GM12878 (cell line): ENCODE results near the gene PSMD13. TPM values are rescaled to one million over a fixed set of nuclear protein-coding genes. Genes with fewer than 3 reads are reported as not detected.
A peak's percentile ranks its signal among the peaks of the same experiment; 100 is the strongest.

Experiments
- ATAC-seq: fragments of 200-7000 bp; cut with Tn5 transposase; 3 replicates; pipeline ENCODE4 v1.9.1; 2020; ENCODE audit warnings: mild to moderate bottlenecking, moderate library complexity
- Bru-seq: library from RNA; stranded (reverse); fragments of 400-500 nt; gene quantifications from one replicate; lab custom pipeline; 2021; lab: Mats Ljungman, UMichigan
- BruChase-seq, 2 experiments: library from RNA; stranded (reverse); fragments of 400-500 nt; gene quantifications; one replicate each; lab custom pipeline; 2021; lab: Mats Ljungman, UMichigan
- BruUV-seq: library from RNA; stranded (reverse); fragments of 400-500 nt; replicated peaks from 2 replicates; lab custom pipeline; 2021; lab: Mats Ljungman, UMichigan
- CTCF ChIA-PET: fragments of 300-600 bp; sonication (Branson Sonifier 250); formaldehyde crosslinking; extraction: SDS; loops from one replicate; lab custom pipeline; 2021; ENCODE audit warnings: inconsistent platforms; lab: Yijun Ruan, JAX
- POLR2A ChIA-PET: fragments of 350-600 bp; formaldehyde crosslinking; extraction: SDS; loops from one replicate; lab custom pipeline; 2021; ENCODE audit warnings: inconsistent platforms; lab: Charles Lee
- RAD21 ChIA-PET: fragments of 300-600 bp; sonication (Branson Sonifier 250); formaldehyde crosslinking; loops from one replicate; lab custom pipeline; 2023; ENCODE audit warnings: antibody characterized with exemption; ENCODE audit not compliant: unreplicated experiment; lab: Charles Lee
- SMC1A ChIA-PET: fragments of 300-600 bp; sonication (Branson Sonifier 250); formaldehyde crosslinking; loops from one replicate; lab custom pipeline; 2023; ENCODE audit not compliant: unreplicated experiment, uncharacterized antibody; lab: Charles Lee
- DNase-seq: peaks from one replicate; pipeline ENCODE4 v3.0.0-alpha.2; 2011; ENCODE audit warnings: low read depth, low spot score
- FAIRE-seq: peaks from 3 replicates; lab custom pipeline; 2011; peaks lifted over from hg19 to GRCh38; lab: Jason Lieb, UNC
- H2AFZ ChIP-seq: 2 replicates; pipeline ENCODE4 v1.6.0; 2011; ENCODE audit warnings: low read depth, low read length, control low read depth; ENCODE audit not compliant: control insufficient read depth
- H3K27ac ChIP-seq: 2 replicates; pipeline ENCODE4 v1.5.1; 2011; ENCODE audit warnings: control low read depth; ENCODE audit not compliant: control insufficient read depth, insufficient read depth
- H3K27me3 ChIP-seq, 2 experiments: replicated peaks in 1 of 2; 2 replicates each; pipeline versions ENCODE4 v1.6.0 to v1.6.1; 2011; ENCODE audit warnings: low read length in 1 of 2; ENCODE audit not compliant: control insufficient read depth in 2 of 2, insufficient read depth in 2 of 2
- H3K36me3 ChIP-seq, 2 experiments: 2 replicates each; pipeline ENCODE4 v1.5.1; 2011; ENCODE audit warnings: low read length in 1 of 2; ENCODE audit not compliant: control insufficient read depth in 2 of 2, insufficient read depth in 2 of 2
- H3K4me1 ChIP-seq: 2 replicates; pipeline ENCODE4 v1.6.1; 2011; ENCODE audit warnings: mild to moderate bottlenecking, low read length, moderate library complexity, mixed read lengths; ENCODE audit not compliant: control insufficient read depth, insufficient read depth
- H3K4me2 ChIP-seq: 2 replicates; pipeline ENCODE4 v1.6.0; 2011; ENCODE audit warnings: control low read depth; ENCODE audit not compliant: control insufficient read depth, insufficient read depth
- H3K4me3 ChIP-seq: fragments of 200-600 bp; sonication (generic); 2 replicates; pipeline ENCODE4 v1.5.1; 2016
- H3K79me2 ChIP-seq: 2 replicates; pipeline ENCODE4 v1.6.0; 2011; ENCODE audit warnings: low read length; ENCODE audit not compliant: control insufficient read depth, insufficient read depth
- H3K9ac ChIP-seq: 2 replicates; pipeline ENCODE4 v1.8.0; 2011; ENCODE audit warnings: low read length, control low read depth, mixed read lengths; ENCODE audit not compliant: control insufficient read depth, insufficient read depth
- H3K9me3 ChIP-seq: replicated peaks from 3 replicates; pipeline ENCODE4 v1.5.1; 2011; ENCODE audit warnings: mild to moderate bottlenecking, low read length; ENCODE audit not compliant: control insufficient read depth, insufficient read depth
- H4K20me1 ChIP-seq: 2 replicates; pipeline ENCODE4 v1.6.0; 2011; ENCODE audit not compliant: control insufficient read depth, insufficient read depth
- CEBPB ChIP-seq, 2 experiments: fragments of 150-350 bp in 1 of 2; IDR thresholded peaks; 2 replicates each; pipeline ENCODE4 v1.6.1; 2012 to 2014; ENCODE audit warnings: low read depth in 2 of 2, low read length in 2 of 2, borderline replicate concordance in 1 of 2, inconsistent platforms in 1 of 2
- EGR1 ChIP-seq, 2 experiments: IDR thresholded peaks; 1 replicate in 1 of 2; 2 replicates in 1 of 2; pipeline ENCODE4 v1.6.1; 2011 to 2012; ENCODE audit warnings: low read depth in 2 of 2, low read length in 2 of 2, borderline replicate concordance in 1 of 2, mild to moderate bottlenecking in 1 of 2, moderate library complexity in 1 of 2
- EP300 ChIP-seq, 2 experiments: fragments of 150-350 bp in 1 of 2; IDR thresholded peaks; 2 replicates each; pipeline ENCODE4 v1.6.1; 2011 to 2012; ENCODE audit warnings: low read depth in 2 of 2, low read length in 2 of 2, borderline replicate concordance in 1 of 2, improper control_type of control experiment in 1 of 2, inconsistent platforms in 1 of 2; ENCODE audit not compliant: control insufficient read depth in 1 of 2
- JUNB ChIP-seq: IDR thresholded peaks from 2 replicates; pipeline ENCODE4 v1.6.1; 2016; ENCODE audit warnings: antibody characterized with exemption, mild to moderate bottlenecking
- NFIC ChIP-seq: IDR thresholded peaks from 2 replicates; pipeline ENCODE4 v1.6.1; 2012; ENCODE audit warnings: low read depth, mild to moderate bottlenecking, inconsistent platforms, low read length, moderate library complexity
- NRF1 ChIP-seq: conservative IDR thresholded peaks from 2 replicates; pipeline ENCODE4 v1.6.1; 2011; ENCODE audit warnings: mild to moderate bottlenecking, low read depth, low read length, improper control_type of control experiment
- POLR2A ChIP-seq: IDR thresholded peaks from 2 replicates; pipeline ENCODE4 v1.6.1; 2011; ENCODE audit warnings: low read depth, mild to moderate bottlenecking, low read length
- RFX5 ChIP-seq: IDR thresholded peaks from 2 replicates; pipeline ENCODE4 v1.6.1; 2011; ENCODE audit warnings: low read depth, low read length, improper control_type of control experiment
- SMAD5 ChIP-seq: IDR thresholded peaks from 2 replicates; pipeline ENCODE4 v1.6.1; 2016; ENCODE audit warnings: antibody characterized with exemption, low read depth
- WGBS: methylation state at CpG from one replicate; pipeline ENCODE4 v1.1.6; 2016; ENCODE audit warnings: low lambda C conversion rate; ENCODE audit not compliant: insufficient replicate concordance, insufficient coverage; ENCODE audit errors: missing lambda C conversion rate; 5-methylcytosine and 5-hydroxymethylcytosine counted together
- in situ Hi-C: fragments of 300-500 bp; cut with MboI; formaldehyde crosslinking; loops from 9 replicates; pipeline ENCODE4 v1.14.3; 2018; ENCODE audit warnings: mixed read lengths
- intact Hi-C: fragments of 100-400 bp; cut with micrococcal nuclease; formaldehyde crosslinking; loops from one replicate; pipeline ENCODE4 v1.14.2; 2022; ENCODE audit not compliant: unreplicated experiment
- long read RNA-seq, 2 experiments: library from polyadenylated mRNA; unstranded; transcript quantifications; one replicate each; pipeline ENCODE4 v2.0.0, GENCODE V29; 2019 to 2020
- polyA minus RNA-seq, 3 experiments: library from RNA; depleted of rRNA, polyadenylated mRNA; stranded (reverse); fragments of >200 nt; gene quantifications; 2 replicates each; pipeline ENCODE4 v1.2.3, GENCODE V29; 2011
- polyA plus RNA-seq, 11 experiments: library from polyadenylated mRNA; depleted of rRNA in 4 of 11; unstranded in 6 of 11; stranded (reverse) in 5 of 11; fragments of >200 nt; fragmentation: Nextera tagmentation in 4 of 11; fragmentation: Illumina TruSeq in 1 of 11; extraction: Ambion mirVana in 4 of 11; extraction: Trizol in 1 of 11; gene quantifications; 1 replicate in 1 of 11; 2 replicates in 10 of 11; pipeline versions ENCODE4 v1.2.1 to v1.2.3, GENCODE V29; 2011 to 2016; ENCODE audit warnings: inconsistent platforms in 2 of 11, missing spikeins in 2 of 11, low read depth in 1 of 11
- total RNA-seq, 4 experiments: library from RNA; depleted of rRNA in 3 of 4; stranded (reverse); fragments of >200 nt in 3 of 4; fragmentation: Illumina TruSeq in 1 of 4; extraction: Trizol in 1 of 4; gene quantifications; 2 replicates each; pipeline versions ENCODE4 v1.2.1 to v1.2.3, GENCODE V29; 2013 to 2021
- TF ChIP-seq, protein P1 (sequence below): IDR thresholded peaks from 2 replicates; pipeline ENCODE4 v1.6.1; 2011; ENCODE audit warnings: borderline replicate concordance, low read depth, mild to moderate bottlenecking, moderate library complexity, low read length; ENCODE audit not compliant: insufficient read depth, poor library complexity, severe bottlenecking
- TF ChIP-seq, protein P2 (sequence below): fragments of 450-650 bp; IDR thresholded peaks from 2 replicates; pipeline ENCODE4 v1.6.1; 2017; ENCODE audit warnings: mild to moderate bottlenecking

Gene PSMD13
- 72.9 and 74.9 TPM in 2 replicates for total RNA-seq (2013; cell fraction: nucleolus; rRNA removed)
- total RNA-seq (2014; rRNA removed) (173 and 184 TPM in 2 replicates), total RNA-seq (2014; rRNA removed; fragmentation: Illumina TruSeq; extraction: Trizol) (131 and 141 TPM in 2 replicates), total RNA-seq (2021) (160 and 163 TPM in 2 replicates), polyA plus RNA-seq (2011; rRNA removed) (159 and 169 TPM in 2 replicates), polyA plus RNA-seq (2014; fragmentation: Illumina TruSeq; extraction: Trizol) (164 and 170 TPM in 2 replicates), polyA plus RNA-seq (2014; fragmentation: Nextera tagmentation; extraction: Ambion mirVana) (100 to 1,000 TPM; 198 to 221 TPM), polyA plus RNA-seq (2014; rRNA removed) (169 and 193 TPM in 2 replicates), polyA plus RNA-seq (2016; fragmentation: Nextera tagmentation; extraction: Ambion mirVana) (100 to 1,000 TPM; 277 to 303 TPM), polyA minus RNA-seq (2011; rRNA and poly(A)+ RNA removed) (71.0 and 89.0 TPM in 2 replicates), Bru-seq, nascent RNA (percentile 92 among the genes with signal in this experiment), BruChase-seq, experiment 1, labeled RNA remaining after a 6-hour chase (percentile 95 among the genes with signal in this experiment), BruChase-seq, experiment 2, labeled RNA remaining after a 2-hour chase (percentile 94 among the genes with signal in this experiment)
- polyA plus RNA-seq (2011; ENCODE audit: low read depth): 82.9 TPM
- polyA plus RNA-seq (2011; cell fraction: cytosol; rRNA removed): 181 and 204 TPM in 2 replicates
- 151 and 175 TPM in 2 replicates for polyA plus RNA-seq (2011; cell fraction: nucleus; rRNA removed)
- 108 and 124 TPM in 2 replicates for polyA plus RNA-seq (2012)
- 26.2 and 34.4 TPM in 2 replicates for polyA minus RNA-seq (2011; cell fraction: cytosol; rRNA and poly(A)+ RNA removed)
- 33.7 and 39.5 TPM in 2 replicates for polyA minus RNA-seq (2011; cell fraction: nucleus; rRNA and poly(A)+ RNA removed)
- long read RNA-seq, experiment 1, transcript PSMD13-212 (13 exons, 1,991 nt): major isoform, 190 of 211 reads
- long read RNA-seq, experiment 1, partial matches to known transcripts: 4 of 211 reads
- long read RNA-seq, experiment 1, other reads (novel, unspliced or antisense): 13 of 211 reads
- long read RNA-seq, experiment 2, transcript PSMD13-212 (13 exons, 1,991 nt): major isoform, 1,104 of 1,194 reads
- long read RNA-seq, experiment 2, transcript PSMD13-202 (12 exons, 1,489 nt): minor isoform, 10 of 1,194 reads
- long read RNA-seq, experiment 2, partial matches to known transcripts: 19 of 1,194 reads
- long read RNA-seq, experiment 2, other reads (novel, unspliced or antisense): 48 of 1,194 reads

DNA sequence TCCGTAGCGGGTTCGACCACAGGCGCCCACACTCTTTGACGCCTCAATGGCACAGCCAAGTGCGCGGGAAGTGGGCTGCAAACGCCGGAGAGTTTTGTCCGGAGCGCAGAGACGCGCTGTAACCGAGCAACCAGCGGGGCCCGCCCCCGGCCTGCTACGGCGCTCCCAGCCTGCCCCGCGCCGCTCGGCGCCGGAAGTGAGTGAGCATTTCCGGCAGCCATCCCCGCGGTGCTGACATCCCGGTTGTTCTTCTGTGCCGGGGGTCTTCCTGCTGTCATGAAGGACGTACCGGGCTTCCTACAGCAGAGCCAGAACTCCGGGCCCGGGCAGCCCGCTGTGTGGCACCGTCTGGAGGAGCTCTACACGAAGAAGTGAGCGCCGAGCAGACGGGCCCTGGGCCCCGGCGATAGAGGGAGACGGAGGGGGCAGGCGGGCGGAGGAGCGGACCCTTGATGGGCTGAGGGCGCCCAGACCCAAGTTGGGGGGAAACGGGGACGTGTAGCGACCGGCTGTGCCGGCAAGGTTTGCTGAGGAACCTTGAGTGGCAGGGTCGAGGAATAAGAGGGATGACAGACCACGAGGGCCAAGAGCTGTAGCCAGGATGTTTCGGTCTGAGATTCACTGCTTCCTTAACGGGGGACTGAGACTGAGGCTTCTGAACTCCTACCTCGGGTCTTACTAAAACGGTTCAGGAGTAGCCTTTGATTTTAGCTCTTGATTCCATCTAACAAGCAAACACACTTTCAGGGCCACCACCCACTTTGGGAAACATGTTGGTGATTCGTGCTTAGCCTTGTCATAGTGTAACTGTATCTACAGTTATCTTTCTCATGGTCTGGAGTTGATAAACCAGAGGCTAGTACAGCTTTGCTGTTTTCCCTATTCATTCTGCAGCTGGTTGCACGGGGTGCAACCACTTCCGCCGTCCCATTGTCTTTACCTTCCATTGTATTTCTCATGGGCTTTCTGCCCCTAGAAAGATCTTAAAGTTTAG lies at the start of gene PSMD13:
Gene PSMD13, plus strand, starts transcription at position 203 of the 994 bp plus-strand sequence. Its CDS starts 74 bp downstream, at position 277.
- H2AFZ ChIP-seq: peak within 1 kb of the TSS; percentile 94
- CTCF ChIA-PET: interaction anchor here (0.7 to 2.2 kb wide), 10 partner anchors 13 to 213 kb away, joined by 3 to 26 read pairs (median 5); partner anchors contain the start of genes BET1L, PTDSS2 and RIC8A
- 2% methylated on average over 60 of the region's 62 CpGs for WGBS
- peak within 1 kb of the TSS; percentile 98 for H3K4me2 ChIP-seq
- peak within 1 kb of the TSS; percentile 95 for H3K9ac ChIP-seq
- peaks cover 3 to 16% of the 10 kb centered on the region in 2 experiments; a peak in 2 of 4 replicates for H3K36me3 ChIP-seq
- H4K20me1 ChIP-seq: no peaks in the 10 kb centered on the region
- H3K4me1 ChIP-seq: no peaks in the 10 kb centered on the region
- in situ Hi-C loops: no loop called here
- H3K9me3 ChIP-seq: no peaks in the 10 kb centered on the region
- POLR2A ChIA-PET: interaction anchor here (0.7 to 2.1 kb wide), 9 partner anchors 10 to 270 kb away, joined by 3 to 27 read pairs (median 3); partner anchors contain the start of genes BET1L, RIC8A and RNH1
- RAD21 ChIA-PET: interaction anchor here (0.9 to 2.2 kb wide), 6 partner anchors 14 to 118 kb away, joined by 3 to 15 read pairs (median 4); partner anchors contain the start of genes BET1L and RIC8A
- peak within 1 kb of the TSS; percentile 80 for H3K4me3 ChIP-seq
- H3K27ac ChIP-seq: peak within 1 kb of the TSS; percentile 86
- DNase-seq (no peak), FAIRE-seq (peak; percentile 89), ATAC-seq (peak; percentile 95)
- BruUV-seq: TSS peak; percentile 74
- SMC1A ChIA-PET: interaction anchor here (0.7 to 3.8 kb wide), 14 partner anchors 9 to 127 kb away, joined by 3 to 38 read pairs (median 4); partner anchors contain the start of genes BET1L, IFITM2 and RIC8A
- H3K79me2 ChIP-seq: peaks cover 40% of the 10 kb centered on the region
- no peaks in the 10 kb centered on the region for H3K27me3 ChIP-seq
- intact Hi-C loops: loop anchor here (1.0 to 2.0 kb wide), 2 partner anchors 30 to 32 kb away; partner anchors contain the start of genes BET1L and RIC8A
- peak; percentile 81 for TF ChIP-seq POLR2A
- no peak for TF ChIP-seq CEBPB (IDR thresholded peaks at IDR 0.05; ENCODE audit: borderline replicate concordance in 1 of 2, low read depth in 2 of 2, low read length in 2 of 2)
- TF ChIP-seq JUNB: no peak
- TF ChIP-seq, protein P1, sequence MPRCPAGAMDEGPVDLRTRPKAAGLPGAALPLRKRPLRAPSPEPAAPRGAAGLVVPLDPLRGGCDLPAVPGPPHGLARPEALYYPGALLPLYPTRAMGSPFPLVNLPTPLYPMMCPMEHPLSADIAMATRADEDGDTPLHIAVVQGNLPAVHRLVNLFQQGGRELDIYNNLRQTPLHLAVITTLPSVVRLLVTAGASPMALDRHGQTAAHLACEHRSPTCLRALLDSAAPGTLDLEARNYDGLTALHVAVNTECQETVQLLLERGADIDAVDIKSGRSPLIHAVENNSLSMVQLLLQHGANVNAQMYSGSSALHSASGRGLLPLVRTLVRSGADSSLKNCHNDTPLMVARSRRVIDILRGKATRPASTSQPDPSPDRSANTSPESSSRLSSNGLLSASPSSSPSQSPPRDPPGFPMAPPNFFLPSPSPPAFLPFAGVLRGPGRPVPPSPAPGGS: no peak
- no peak for TF ChIP-seq RFX5
- TF ChIP-seq, protein P2, sequence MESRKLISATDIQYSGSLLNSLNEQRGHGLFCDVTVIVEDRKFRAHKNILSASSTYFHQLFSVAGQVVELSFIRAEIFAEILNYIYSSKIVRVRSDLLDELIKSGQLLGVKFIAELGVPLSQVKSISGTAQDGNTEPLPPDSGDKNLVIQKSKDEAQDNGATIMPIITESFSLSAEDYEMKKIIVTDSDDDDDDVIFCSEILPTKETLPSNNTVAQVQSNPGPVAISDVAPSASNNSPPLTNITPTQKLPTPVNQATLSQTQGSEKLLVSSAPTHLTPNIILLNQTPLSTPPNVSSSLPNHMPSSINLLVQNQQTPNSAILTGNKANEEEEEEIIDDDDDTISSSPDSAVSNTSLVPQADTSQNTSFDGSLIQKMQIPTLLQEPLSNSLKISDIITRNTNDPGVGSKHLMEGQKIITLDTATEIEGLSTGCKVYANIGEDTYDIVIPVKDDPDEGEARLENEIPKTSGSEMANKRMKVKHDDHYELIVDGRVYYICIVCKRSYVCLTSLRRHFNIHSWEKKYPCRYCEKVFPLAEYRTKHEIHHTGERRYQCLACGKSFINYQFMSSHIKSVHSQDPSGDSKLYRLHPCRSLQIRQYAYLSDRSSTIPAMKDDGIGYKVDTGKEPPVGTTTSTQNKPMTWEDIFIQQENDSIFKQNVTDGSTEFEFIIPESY: no peak
- TF ChIP-seq SMAD5: peak; percentile 70; the same call in 1 of the 2 replicates
- TF ChIP-seq NRF1: no peak
- no peak for TF ChIP-seq EP300 (IDR thresholded peaks at IDR 0.05; ENCODE audit: borderline replicate concordance in 1 of 2, control insufficient read depth in 1 of 2, low read depth in 2 of 2, low read length in 2 of 2)
- TF ChIP-seq EGR1 (IDR thresholded peaks at IDR 0.05; ENCODE audit: borderline replicate concordance in 1 of 2, low read depth in 2 of 2, low read length in 2 of 2): peak in 1 of 2 experiments; percentile 88; a peak in 2 of 3 replicates
- TF ChIP-seq NFIC: no peak
